PC-9 (cell line): ENCODE measurements around the gene FAM184B.

ENCODE experiments used
- EZH2 ChIP-seq: fragments of 200-600 bp; sonication (generic); IDR thresholded peaks from 2 replicates; pipeline ENCODE4 v1.8.0; 2017; ENCODE audit warnings: antibody characterized with exemption, low read depth
- TF ChIP-seq, protein P1 (sequence below): fragments of 200-600 bp; sonication (generic); conservative IDR thresholded peaks from 2 replicates; pipeline ENCODE4 v1.6.1; 2017; ENCODE audit warnings: mixed run types, antibody characterized with exemption, mild to moderate bottlenecking, moderate library complexity

DNA sequence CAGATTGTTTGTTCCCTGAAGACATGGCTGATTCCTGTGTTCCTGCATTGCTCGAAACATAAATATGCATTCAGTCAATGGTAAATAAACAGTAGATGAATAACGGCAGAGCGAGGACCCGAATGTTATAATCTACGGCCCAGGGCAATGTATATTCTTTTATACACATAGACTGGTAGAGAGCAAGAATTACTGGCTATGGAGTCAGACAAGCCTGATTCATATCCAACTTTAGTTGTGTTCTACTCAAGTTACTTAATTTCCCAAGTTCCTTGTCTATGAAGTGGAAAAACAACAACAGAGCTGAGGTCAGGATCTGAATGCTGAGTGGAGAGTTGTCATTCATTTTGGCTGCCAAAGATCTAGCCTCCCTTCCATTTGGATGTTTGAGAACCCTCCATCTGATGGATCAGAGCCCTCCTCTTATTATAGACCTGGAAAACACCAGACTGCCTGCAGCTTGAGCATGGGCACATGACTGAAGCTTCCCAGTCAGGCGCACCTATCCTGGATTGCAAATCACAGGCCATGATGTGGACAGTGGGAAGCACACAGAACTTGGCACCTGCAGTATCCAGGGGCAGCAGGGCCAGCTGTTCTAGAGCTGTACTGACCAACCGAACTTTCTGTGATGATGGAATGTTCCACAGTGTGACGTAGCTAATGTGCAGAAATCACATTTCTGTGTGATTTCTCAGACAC, 80.1 kb downstream of the FAM184B start:
- TF ChIP-seq, protein P1, sequence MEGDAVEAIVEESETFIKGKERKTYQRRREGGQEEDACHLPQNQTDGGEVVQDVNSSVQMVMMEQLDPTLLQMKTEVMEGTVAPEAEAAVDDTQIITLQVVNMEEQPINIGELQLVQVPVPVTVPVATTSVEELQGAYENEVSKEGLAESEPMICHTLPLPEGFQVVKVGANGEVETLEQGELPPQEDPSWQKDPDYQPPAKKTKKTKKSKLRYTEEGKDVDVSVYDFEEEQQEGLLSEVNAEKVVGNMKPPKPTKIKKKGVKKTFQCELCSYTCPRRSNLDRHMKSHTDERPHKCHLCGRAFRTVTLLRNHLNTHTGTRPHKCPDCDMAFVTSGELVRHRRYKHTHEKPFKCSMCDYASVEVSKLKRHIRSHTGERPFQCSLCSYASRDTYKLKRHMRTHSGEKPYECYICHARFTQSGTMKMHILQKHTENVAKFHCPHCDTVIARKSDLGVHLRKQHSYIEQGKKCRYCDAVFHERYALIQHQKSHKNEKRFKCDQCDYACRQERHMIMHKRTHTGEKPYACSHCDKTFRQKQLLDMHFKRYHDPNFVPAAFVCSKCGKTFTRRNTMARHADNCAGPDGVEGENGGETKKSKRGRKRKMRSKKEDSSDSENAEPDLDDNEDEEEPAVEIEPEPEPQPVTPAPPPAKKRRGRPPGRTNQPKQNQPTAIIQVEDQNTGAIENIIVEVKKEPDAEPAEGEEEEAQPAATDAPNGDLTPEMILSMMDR = no peak
- no peak for TF ChIP-seq EZH2
